Midbrain (tissue), 1 donor: ENCODE data around the gene GADD45A.
A peak's percentile ranks its signal among the peaks of the same experiment; 100 is the strongest.

ENCODE experiments used
- DNase-seq: peaks from one replicate; lab custom pipeline; 2025; lab: John Stamatoyannopoulos, UW

Gene GADD45A

DNA sequence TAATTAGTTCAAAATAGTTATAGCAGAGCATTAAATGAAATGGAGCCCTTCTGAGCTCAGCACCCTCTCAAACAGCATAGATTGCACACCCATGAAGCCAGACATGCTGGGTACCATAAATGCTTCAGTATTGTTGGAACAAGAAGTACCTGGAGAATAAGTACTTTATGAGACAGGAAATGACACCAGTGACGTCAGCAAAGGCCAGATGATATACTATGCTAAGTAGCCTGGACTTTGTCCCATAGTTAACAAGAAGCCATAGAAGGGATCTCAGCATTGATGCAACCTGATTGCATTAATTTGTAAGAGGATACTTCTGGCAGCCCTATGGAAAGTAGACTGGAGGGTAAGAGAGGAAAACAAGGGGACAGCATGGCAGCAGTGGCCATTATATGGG is 16.3 kb upstream of the GADD45A start:
- no peak for DNase-seq

DNA sequence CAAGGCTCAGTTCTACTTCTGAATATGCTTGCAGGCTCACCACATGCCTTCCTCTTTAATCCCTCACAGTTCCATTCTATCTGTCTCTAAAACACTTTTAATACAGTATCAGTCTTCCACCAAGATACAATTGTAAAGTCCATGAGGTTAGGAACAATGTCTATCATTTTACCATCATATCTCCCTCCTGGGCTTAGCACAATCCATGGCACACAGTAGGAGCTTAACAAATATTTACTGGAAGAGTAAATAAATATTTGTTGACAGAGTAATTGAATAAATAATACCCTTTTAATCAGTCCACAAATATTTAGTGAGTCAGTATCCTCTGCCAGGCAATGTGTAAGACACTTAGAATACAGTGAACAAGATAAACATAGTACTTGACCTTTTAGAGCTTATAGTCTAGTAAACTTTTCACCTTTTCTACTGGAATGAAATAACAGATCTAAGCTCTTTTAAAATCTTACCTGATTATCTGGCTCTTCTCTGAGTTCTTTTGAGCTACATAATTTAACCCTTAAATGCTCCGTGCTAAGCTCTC is 12.7 kb upstream of the GADD45A start:
- no peak for DNase-seq

DNA sequence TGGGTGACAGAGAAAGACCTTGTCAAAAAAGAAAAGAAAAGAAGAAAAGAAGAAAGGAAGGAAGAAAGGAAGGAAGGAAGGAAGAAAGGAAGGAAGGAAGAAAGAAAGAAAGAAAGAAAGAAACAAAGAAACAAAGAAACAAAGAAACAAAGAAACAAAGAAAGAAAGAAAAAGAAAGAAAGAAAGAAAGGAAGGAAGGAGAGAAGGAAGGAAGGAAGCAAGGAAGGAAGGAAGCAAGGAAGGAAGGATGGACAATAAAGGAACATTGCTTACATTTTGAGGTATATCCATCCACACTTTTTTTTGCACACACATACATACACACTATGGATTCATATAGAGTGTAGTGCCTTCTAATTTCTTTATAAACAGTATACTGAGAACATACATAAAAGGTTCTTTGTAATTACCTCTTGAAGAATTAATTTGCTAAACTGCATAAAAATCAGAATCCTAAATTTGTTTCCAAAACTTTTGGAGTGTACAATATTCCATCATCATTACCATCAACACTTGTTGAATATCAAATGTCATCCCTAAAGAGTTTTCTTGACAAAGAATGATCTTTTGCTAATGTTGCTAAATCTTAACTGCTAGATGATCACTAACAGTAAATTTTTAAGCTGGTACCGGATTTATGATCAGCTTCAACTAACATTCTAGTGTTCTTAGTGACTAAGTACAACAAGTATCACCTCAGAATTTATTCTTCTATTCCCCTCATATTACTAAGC is 11.4 kb upstream of the GADD45A start:
- no peak for DNase-seq

DNA sequence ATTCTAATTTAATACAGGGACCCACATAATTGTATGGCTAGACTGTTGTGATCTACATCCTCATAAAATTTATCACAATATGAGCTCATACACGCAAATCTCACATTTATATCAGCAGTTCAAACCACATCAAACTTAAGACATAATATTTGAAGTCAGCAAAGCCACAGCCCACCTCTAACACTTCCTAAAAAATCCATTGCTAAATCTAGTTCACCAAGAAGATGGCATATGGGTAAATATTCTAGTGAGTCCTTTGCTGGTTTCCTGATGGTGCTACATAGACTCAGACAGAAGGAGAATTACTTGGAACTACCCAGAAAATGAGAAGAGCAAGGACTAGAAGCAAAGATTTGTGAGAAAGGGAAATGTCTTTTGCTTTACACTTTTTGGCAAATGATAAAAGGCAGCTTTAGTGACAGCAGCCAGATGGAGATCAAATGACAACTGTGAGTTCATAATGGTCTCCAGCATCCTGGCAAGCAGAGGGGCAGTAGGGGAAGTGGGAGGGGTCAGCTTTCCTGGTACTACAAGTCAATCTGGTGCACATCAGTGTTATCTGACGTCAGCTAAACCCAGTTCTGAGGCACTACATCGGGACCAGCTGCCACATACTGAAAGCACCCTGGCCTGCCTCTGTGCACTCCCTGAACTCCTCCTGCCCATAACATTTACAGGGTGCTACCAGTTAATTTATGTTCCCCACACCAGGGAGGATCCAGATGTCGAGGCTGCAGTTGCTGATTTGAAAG is 10.6 kb upstream of the GADD45A start:
- no peak for DNase-seq

DNA sequence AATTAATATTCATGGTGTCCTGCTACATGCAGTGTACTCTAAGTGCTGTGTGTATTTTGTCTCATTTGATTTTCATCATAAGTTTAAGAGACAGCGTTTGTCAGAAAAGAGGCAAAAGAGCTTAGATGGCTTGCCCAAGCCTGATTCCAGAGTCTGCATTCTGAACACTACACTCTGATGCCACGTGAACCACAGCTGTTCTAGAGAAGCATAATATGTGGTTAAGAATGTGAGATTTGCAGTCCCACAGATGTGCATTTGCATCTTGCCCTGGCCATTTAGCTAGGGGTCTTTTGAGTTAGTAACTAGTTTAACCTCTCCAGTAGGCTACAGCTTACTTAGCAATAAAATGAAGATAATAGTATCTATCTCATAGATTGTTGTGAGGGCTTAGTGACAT is 9.2 kb upstream of the GADD45A start:
- no peak for DNase-seq

DNA sequence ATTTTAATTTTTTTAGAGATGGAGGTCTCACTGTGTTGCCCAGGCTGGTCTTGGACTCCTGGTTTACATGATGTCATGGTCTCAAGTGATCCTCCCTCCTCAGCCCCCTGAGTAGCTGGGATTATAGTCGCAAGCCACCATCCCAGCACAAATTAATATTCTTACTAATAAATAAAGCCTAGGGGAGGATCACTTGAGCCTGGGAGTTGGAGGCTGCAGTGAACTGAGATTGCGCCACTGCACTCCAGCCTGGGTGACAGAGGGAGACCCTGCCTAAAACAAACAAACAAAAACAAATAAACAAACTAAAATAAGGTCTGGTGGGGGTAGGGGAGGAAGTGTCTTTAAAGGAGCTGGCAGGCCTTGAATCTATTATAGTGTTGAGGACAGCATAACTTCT is 8.7 kb upstream of the GADD45A start:
- DNase-seq, result no peak

DNA sequence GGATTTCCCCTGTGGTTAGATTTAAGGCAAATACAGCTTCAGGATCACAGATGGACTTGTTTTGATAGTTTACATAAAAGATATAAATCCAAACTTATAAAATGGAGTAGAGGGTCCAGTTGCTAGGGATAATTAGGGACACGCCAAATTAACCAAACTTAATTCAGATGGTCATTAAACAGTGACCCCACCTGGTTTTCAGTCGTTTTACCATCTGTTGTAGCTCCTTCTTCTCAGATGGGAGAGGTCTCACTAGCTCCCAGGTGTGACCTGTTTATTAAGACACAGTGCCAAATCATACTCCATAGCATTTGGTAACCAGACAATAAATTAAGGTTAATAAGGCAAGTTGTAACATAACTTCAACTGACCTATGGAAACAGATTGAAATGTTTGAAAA is 8.1 kb upstream of the GADD45A start:
- no peak for DNase-seq

DNA sequence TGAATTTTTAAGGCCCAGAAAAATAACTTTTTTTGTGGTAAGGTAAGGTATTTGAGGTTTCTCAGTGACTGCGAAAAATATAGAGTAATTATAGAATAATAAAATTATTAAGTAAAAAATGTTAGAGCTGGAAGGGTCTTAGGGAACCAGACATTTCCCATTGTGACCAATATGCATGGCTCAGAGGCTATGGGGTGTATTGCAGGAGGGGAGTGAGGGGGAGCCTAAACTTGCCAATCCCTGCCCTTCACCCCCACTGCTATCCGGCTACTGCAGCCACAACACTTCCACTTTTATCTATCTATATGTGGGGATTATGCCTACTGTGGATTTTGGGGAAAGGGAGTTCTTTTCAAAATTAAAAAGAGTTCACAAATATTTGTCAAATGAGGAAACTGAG is 7.6 kb upstream of the GADD45A start:
- DNase-seq, result no peak

DNA sequence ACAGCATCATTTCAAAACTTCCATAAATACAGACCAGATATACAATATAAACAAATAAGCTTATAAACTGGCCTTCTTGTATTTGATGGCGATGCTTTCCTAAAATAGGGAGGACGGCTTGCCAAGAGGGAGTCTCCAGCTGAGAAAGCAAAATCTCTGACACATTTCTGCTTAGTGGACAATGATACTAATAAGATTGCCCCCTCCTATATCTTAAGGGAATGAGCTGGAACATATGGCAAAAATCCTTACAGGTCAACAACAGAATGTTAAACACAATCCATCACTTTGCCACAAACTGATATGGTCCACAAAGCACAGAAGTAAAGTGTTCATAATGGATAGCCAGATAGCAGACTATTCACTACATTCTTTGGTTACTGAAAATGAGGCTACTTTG is 7.1 kb upstream of the GADD45A start:
- no peak for DNase-seq

DNA sequence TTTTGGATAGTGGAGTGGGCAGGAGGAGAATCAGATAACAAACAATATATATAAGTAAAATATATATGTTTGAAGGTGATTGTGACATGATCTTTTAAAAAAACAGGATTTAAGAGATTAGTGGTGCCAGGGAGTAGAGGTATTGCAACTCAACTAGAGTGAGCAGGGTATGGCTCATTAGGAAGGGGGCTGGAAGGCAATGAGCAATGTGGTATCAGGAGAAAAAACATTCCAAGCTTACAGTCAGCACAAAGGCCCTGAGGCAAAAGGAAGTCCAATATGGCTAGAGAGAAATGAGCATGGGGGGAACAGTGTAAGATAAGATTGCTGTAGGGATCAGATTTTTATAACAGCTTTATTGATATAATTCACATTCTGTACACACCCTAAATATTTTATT is 5.3 kb upstream of the GADD45A start:
- DNase-seq, result no peak

DNA sequence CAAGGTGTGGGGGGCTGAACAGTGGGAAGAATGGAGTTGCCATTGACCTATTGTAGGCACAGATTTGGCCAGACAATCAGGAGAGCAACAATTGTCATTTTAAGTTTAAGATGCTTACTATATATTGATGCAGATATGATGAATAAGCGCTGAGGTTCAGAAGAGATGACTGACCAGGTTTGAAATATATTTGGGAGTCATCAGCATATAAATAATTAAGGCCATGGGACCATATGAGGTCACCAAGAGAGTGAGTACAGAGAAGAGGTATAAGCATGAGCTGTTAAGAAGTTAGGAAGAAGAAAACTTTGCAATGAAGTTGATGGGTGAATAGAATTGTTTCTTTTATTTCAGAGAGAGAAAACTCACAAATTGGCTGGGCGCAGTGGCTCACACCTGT is 4.5 kb upstream of the GADD45A start:
- DNase-seq, result no peak

DNA sequence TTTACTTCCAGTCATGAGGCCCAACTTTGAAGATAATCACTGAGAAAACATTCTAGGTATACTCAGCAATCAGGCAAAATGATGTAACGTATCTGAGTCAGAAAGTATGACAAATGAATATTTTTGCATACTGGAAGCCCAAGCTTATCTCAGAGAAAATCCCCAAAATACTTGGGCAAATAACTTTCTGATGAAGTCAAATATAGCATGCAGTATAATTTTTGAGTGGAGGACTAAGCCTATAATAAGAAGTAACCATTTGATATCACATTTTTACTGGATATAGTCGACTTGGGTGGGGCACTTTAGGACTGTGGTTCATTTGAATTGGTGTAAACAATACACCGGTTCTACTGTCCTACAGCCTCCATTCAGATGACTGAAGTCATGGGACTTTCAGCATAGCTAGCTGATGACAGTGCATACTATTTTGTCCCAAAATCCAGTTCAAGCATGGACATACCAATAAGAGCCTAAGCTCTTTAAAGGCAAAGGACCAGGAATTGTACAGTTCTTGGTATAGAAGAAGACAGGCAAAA is 2.3 kb upstream of the GADD45A start:
- DNase-seq, result no peak

DNA sequence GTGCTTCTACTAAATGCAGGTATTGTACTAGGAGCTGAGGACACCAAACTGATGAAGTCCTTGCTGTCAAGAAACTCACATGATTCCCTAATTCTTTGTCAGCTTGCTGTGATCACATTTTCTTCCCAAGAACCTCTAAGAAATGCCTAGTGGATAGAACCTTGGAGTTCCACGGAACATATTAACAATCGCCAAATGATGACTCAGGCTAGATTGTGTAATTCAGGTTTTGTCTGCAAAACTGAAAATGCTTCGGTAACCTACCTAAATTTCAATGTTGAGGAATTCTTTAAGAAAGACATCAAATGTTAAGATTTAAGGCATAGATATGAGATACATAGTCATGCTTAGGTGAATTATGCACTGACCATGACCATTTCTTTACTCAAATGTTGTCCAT is 1.7 kb upstream of the GADD45A start:
- DNase-seq, result no peak

DNA sequence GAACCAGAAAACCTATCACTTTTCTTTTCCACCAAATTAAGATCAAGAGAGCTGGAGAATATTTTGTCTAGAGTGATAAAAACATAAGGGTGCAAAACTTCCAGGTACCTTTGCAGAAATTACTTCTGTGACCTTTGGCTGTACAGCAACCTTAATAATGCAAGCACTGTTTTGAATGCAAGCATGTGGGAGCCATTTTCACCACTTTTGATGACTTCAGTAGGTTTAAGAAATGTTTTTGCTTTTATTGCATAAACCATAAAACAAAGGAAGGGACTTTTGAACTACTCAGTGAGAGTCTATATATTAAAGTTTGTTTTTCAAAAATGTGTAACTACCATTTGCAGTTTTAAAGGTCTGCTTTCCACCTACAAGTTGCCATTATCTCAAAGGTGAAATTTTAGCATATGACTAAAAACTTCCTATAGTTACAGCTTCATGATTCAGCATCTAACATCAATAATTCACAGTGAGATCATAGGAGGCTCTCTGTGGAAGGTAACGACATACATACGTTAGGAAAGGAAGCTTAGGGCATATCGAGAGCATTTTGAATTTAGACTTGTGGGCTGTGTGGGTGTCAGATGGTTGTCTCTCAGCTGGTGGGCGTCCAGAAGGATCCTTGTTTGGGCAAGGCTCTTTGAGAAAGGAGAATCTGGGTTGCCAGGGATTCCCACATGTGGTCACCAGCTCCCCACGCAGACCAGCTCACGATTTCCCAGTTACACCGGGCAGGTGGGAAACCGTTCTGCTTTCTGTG is 1.1 kb upstream of the GADD45A start:
- no peak for DNase-seq

DNA sequence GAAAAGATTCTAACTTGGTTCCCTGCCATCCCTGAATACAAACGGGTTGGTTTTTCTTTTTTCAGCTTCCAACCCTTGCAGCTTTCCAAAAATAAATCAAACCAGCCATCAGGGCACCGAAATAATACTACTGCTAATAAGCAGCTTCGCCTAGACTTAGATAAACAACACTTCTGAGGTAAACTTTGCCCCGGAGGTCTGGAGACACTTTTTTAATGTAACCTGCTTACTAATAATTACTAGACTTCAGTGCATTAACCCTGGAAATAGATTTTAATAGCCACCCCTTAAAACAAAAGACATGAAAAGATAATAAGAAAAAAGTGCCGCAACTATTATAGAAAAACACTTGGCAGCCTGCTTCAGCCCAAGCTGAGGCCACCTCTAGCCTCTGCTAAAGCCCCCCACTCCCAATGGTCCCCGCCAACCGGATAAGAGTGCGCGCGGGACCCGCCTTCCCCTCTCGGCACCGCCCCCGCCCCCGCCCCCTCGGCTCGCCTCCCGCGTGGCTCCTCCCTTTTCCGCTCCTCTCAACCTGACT is 405 bp upstream of the GADD45A start:
- peak; percentile 32 for DNase-seq

DNA sequence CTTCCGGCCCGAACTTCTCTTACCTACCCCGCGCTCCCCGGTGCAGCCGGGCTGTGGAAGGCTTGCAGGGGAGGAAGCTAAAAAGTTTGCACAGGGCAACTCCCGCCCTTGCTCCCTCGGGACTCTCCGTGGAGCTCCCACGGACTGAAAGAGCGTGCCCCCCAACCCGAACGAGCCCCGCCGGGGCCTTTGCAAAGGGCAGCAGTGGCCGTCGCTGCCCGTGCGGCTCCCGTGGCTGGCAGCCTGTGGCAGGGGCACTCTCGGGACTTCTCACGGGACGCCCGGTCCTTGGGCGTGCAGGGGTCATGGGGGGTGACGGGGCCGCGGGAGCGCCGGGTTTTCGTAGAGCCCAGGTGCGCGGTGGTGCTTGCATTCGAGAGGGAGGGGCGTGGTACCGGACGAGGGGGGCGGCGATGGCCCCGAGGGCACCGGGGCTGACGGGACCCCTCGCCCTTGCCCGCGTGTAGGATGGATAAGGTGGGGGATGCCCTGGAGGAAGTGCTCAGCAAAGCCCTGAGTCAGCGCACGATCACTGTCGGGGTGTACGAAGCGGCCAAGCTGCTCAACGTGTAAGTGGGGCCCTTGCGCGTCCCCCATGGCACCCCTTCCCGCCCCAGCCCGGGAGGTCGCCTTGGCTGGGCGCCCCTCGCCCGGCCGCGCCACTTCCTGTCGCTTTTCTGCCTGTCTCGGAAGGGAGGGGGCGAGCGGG is 711 bp downstream of the GADD45A start:
- DNase-seq, result no peak

DNA sequence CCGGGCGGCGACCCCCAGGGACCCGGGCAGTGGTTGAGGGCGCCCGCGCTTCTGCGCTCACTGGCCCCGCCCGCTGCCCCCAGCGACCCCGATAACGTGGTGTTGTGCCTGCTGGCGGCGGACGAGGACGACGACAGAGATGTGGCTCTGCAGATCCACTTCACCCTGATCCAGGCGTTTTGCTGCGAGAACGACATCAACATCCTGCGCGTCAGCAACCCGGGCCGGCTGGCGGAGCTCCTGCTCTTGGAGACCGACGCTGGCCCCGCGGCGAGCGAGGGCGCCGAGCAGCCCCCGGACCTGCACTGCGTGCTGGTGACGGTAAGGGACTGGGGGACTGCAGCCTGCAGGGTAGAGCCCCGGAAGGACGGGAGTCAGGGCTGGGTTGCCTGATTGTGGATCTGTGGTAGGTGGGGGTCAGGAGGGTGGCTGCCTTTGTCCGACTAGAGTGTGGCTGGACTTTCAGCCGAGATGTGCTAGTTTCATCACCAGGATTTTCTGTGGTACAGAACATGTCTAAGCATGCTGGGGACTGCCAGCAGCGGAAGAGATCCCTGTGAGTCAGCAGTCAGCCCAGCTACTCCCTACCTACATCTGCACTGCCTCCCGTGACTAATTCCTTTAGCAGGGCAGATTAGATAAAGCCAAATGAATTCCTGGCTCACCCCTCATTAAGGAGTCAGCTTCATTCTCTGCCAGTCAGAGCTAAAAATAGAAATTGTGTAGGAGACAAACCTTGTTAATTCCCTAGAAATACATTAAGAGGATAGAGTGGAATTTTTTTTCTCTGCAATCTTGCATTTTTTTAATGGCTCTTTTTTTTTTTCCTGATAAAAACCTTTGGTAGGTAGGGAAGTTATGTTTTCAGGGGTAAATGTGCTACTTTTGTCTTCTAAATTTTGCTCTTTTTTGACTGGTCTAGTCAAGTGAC is 1.5 kb downstream of the GADD45A start:
- peak; percentile 49 for DNase-seq

DNA sequence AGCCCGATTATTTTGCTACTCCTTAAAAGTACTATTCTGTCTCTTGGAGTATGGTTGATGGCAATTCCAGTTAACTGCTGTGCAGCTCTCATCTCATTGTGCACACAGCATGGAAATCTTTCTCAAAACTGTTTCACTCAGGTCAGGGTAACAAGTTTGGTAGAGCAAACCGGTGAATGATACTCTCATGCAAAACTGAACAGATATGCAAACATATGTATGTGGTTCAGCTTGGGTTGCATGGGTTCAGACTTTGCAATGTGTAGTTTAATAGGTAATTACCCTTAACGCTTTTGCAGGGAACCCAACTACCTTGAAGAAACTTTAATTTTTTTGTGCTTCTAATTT is 2.2 kb downstream of the GADD45A start:
- no peak for DNase-seq

DNA sequence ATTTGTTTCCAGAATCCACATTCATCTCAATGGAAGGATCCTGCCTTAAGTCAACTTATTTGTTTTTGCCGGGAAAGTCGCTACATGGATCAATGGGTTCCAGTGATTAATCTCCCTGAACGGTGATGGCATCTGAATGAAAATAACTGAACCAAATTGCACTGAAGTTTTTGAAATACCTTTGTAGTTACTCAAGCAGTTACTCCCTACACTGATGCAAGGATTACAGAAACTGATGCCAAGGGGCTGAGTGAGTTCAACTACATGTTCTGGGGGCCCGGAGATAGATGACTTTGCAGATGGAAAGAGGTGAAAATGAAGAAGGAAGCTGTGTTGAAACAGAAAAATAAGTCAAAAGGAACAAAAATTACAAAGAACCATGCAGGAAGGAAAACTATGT is 2.6 kb downstream of the GADD45A start:
- no peak for DNase-seq

DNA sequence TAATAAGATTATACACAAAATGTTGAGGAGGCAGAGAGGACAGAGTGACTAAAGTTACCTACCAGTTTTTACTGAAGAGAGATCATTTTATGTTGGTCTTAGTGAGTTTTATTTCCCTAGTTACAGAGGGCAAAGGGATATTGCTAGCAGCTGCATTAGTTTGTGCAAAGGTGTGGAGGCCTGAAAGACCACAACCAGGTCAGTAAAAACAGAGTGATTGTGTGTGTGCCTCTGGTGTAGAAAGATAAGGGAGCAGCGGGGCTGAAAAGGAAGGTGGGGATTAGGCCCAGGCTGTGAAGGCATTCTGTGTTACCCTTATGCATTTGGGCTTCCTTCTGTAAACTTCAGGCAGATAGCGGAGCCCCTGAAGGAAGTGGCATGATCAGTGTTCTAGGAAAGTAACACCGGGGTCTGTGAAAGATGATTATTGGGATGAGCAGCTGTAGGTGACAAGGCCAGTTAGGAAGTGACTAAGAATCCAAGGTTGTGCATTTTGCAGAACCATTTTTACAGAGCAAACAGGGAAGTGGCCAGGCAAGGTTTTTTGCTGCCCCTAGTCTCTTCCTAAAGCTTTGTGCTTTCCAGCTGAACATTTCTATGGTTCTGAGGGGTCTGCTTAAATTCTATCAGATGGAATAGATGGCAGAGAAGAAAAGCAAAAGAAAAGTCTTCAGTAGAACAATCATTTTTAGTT is 3.7 kb downstream of the GADD45A start:
- no peak for DNase-seq
